DMS153 (cell line): Measurements from ENCODE around the gene OSBPL6.
"Not testable (repeated sequence)": the region's sequence is repeated elsewhere in the genome, so short reads cannot be mapped to it uniquely, and the experiment has no call there.

Experiments used
- DNase-seq: peaks from one replicate; lab custom pipeline; 2025; lab: John Stamatoyannopoulos, UW

OSBPL6 gene

GRCh38 chr2:178193823-178194599 is at the start of gene OSBPL6:
OSBPL6 (plus strand) TSS chr2:178194512; CDS start chr2:178306185, 111,673 bp downstream.
- DNase-seq = peak; percentile 70

- DNase-seq = peak; percentile 42
Measured at GRCh38 chr2:178152033-178152432, 42.3 kb upstream of the OSBPL6 start.

GRCh38 chr2:178152542-178152941 is 41.8 kb upstream of the OSBPL6 start:
- DNase-seq = no peak

GRCh38 chr2:178152977-178153376 is 41.3 kb upstream of the OSBPL6 start:
- no peak for DNase-seq

GRCh38 chr2:178153878-178154277 is 40.4 kb upstream of the OSBPL6 start:
- DNase-seq = not testable (repeated sequence)

- no peak for DNase-seq
Measured at GRCh38 chr2:178155524-178155923, 38.8 kb upstream of the OSBPL6 start.

GRCh38 chr2:178157574-178157973 is 36.7 kb upstream of the OSBPL6 start:
- no peak for DNase-seq

- no peak for DNase-seq
Measured at GRCh38 chr2:178159966-178160365, 34.3 kb upstream of the OSBPL6 start.

- no peak for DNase-seq
Measured at GRCh38 chr2:178160601-178161000, 33.7 kb upstream of the OSBPL6 start.

- no peak for DNase-seq
Measured at GRCh38 chr2:178163395-178163794, 30.9 kb upstream of the OSBPL6 start.

GRCh38 chr2:178163911-178164310 is 30.4 kb upstream of the OSBPL6 start:
- no peak for DNase-seq

GRCh38 chr2:178173657-178174056 is 20.7 kb upstream of the OSBPL6 start:
- DNase-seq = no peak

GRCh38 chr2:178177066-178177679 is 17.1 kb upstream of the OSBPL6 start:
- no peak for DNase-seq

GRCh38 chr2:178180648-178181047 is 13.7 kb upstream of the OSBPL6 start:
- DNase-seq = not testable (repeated sequence)

GRCh38 chr2:178187861-178188260 is 6.5 kb upstream of the OSBPL6 start:
- DNase-seq = no peak

GRCh38 chr2:178188466-178188865 is 5.8 kb upstream of the OSBPL6 start:
- DNase-seq = no peak

GRCh38 chr2:178191004-178191508 is 3.3 kb upstream of the OSBPL6 start:
- no peak for DNase-seq

GRCh38 chr2:178191511-178191910 is 2.8 kb upstream of the OSBPL6 start:
- no peak for DNase-seq

- DNase-seq = no peak
Measured at GRCh38 chr2:178193496-178193822, 853 bp upstream of the OSBPL6 start.

- DNase-seq = peak; percentile 22
Measured at GRCh38 chr2:178194600-178195389, 483 bp downstream of the OSBPL6 start.

- DNase-seq = no peak
Measured at GRCh38 chr2:178195390-178196166, 1.3 kb downstream of the OSBPL6 start.

GRCh38 chr2:178197791-178198190 is 3.5 kb downstream of the OSBPL6 start:
- DNase-seq = no peak
